ENCODE results near the gene ANO8.
A peak's percentile ranks its signal among the peaks of the same experiment; 100 is the strongest.

The ANO8 gene

DNA sequence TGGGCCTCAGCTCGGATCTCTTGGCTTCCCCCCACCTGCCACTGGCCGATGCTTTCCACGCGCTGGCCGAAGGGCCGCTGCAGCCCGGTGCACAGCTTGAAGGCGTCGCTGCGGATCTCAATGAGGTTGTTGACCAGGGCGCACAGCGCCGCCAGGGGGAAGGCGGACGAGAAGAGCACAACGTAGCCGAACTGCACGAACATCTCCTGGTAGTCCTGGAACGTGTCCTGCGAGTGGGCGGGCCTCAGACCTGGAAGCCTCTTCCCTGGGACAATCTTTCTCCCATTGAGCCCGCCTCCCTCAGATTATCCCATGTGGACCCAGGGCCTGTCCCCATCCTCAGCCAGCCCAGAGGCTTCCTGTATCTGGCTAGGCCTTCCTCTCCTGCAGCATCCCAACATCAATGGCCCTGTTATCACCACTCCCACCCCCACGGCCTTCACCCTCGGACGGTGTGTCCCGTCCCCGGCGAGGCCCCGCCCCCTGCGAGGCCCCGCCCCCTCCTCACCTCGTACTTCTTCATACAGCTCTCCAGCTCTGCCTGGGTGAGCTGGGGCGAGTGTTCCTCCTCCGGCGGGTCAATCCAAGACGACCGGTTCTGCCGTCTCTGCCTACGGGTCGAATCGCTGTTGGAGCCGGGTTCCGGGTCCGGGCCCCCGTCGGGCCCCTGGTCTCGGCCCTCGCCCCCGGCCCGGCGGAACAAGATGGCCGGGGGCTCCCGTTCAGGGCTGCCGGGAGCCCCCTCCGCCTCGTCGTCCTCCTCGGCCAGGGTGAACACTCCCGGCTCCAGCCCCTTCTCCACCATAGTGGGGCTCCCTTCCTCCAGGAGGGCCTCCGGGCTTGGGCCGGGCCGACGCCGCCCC, 6.8 kb downstream of the ANO8 start:
- peak in 1 of 2 experiments; percentile 64 for DNase-seq
- TF ChIP-seq GATA1 (IDR thresholded peaks at IDR 0.05; ENCODE audit: low read depth, low read length), result no peak
- TF ChIP-seq POLR2A (IDR thresholded peaks at IDR 0.05; ENCODE audit: low read length), result no peak

DNA sequence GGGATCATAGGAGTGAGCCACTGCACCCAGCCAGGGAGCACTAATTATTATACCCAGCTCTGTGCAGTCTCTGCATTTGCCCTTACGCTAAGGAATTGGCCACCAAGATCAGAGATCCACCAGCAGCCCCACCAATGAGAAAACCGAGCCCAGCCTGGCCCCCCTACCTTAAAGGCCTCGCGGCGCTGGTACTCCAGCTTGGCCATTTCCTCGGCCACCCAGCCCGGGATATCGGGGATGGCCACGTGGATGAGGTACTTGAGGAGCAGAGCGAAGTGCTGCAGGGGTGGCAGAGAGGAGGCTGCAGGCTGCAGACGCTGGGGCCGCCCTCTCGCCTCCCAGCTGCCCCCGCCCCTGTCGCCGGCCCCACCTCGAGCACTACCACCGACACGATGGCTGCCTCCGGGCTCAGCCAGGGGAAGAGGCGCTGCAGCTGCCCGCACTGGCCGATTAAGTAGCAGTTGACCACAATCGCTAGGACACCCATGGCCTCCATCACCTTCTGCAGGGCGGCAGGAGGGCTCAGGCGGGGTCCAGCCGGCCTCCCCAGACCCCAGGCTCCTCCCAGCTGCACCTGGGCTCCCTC, 7.5 kb downstream of the ANO8 start:
- TF ChIP-seq POLR2A (IDR thresholded peaks at IDR 0.05; ENCODE audit: low read length), result no peak
- no peak for TF ChIP-seq GATA1 (IDR thresholded peaks at IDR 0.05; ENCODE audit: low read depth, low read length)
- DNase-seq, result no peak

DNA sequence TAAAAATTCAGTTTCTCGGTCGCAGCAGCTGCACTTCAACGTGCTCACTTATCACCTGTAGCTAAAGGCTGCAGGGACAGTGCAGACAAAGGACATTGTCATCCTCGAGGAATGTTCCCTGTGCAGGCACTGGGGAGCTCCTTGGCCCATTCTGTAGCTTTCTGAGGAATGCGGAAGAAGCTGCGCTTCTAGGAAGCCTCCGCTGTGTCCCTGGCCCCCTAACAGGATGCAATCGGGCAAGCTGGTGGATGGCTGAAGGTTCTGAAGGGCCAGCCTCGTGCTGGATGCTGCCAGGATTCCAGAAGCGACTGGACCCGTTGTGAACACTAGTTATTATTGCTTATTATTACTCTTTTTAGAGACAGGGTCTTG, 8.1 kb downstream of the ANO8 start:
- DNase-seq, result no peak
- TF ChIP-seq POLR2A (IDR thresholded peaks at IDR 0.05; ENCODE audit: low read length), result no peak
- TF ChIP-seq GATA1 (IDR thresholded peaks at IDR 0.05; ENCODE audit: low read depth, low read length), result no peak

DNA sequence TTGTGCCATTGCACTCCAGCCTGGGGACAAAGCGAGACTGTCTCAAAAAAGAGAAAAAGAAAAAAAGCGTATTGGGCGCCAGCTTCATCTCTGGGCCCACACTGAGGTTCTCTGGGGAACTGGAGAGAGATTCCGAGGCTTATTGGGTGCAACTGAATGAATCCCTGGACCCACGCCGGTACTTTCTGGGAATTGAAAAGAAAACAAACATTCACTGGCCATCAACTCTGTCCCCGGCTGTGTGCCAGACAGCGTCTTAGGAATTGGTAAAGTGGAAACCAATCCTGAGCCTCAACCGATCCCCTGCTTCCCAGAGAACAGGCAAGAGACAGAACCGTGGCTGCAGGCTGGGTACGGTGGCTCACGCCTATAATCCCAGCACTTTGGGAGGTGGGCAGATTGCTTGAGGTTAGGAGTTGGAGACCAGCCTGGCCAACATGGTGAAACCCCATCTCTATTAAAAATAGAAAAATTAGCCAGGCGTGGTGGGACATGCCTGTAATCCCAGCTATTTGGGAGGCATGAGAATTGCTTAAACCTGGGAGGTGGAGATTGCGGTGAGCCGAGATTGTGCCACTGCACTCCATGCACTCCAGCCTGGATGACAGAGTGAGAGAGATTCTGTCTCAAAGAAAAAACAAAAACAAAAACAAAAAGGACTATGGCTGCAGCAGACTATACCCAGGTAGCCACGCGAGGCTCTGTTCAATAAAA, 8.6 kb downstream of the ANO8 start:
- no peak for DNase-seq
- TF ChIP-seq POLR2A (IDR thresholded peaks at IDR 0.05; ENCODE audit: low read length) (no peak), GATA1 (IDR thresholded peaks at IDR 0.05; ENCODE audit: low read depth, low read length) (no peak)

DNA sequence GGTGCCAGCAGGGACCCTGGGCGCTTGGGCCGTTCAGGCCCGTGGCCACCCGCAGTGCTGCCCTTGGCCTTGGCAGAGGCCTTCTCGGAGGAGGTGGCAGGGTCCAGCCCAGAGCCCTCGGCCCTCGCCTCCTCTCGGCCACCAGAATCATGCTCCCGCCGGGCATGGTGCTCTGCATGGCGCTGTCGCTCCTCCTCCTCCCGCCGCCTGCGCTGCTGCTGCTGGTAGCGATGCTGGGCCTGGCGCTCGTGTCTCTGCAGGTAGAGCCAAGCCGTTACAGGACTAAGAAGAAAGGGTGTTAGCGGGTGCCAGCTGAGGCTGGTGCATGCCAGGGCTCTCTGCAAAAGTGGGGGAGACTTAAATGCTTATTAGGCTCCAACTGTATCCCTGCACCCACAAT, 9.5 kb downstream of the ANO8 start:
- DNase-seq, result no peak
- no peak for TF ChIP-seq POLR2A (IDR thresholded peaks at IDR 0.05; ENCODE audit: low read length)
- no peak for TF ChIP-seq GATA1 (IDR thresholded peaks at IDR 0.05; ENCODE audit: low read depth, low read length)

DNA sequence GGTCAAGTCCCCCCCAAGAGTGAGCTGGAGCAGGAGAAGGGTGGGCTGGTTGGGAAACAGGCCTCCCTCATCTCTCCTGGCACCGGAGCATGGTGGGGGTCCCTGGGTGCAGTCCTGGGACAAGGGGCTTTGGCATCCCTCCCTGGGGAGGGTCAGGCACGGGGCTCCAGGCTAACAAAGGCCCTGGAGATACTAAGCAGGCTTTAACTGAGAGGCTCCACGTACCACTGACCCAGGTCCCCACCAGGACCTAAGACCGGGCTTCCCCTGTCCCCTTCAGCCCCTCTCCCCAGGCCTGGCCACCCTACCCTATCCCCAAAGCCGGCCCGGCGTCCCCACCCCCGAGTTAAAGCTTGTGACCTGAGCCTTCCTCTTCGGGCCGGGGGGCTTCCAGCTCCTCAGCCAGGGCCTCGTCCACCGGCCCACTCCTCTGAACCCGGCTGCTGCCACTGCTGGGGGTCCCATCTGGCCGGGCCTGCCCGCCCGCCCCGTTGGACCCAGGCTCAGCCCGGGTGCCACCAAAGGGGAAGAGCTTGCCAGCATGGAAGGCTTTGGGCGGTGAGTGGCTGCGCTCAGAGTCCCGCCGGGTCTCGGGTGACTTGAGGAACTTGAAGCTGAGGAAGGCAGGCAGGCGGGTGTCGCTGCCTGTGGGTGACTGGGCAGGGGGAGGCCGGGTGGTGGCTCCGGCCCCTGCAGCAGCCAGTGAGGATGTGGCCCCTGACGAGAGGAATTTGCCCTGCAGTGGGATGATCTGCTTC, 10.1 kb downstream of the ANO8 start:
- no peak for DNase-seq
- TF ChIP-seq POLR2A (IDR thresholded peaks at IDR 0.05; ENCODE audit: low read length), result no peak
- TF ChIP-seq GATA1 (IDR thresholded peaks at IDR 0.05; ENCODE audit: low read depth, low read length), result no peak

DNA sequence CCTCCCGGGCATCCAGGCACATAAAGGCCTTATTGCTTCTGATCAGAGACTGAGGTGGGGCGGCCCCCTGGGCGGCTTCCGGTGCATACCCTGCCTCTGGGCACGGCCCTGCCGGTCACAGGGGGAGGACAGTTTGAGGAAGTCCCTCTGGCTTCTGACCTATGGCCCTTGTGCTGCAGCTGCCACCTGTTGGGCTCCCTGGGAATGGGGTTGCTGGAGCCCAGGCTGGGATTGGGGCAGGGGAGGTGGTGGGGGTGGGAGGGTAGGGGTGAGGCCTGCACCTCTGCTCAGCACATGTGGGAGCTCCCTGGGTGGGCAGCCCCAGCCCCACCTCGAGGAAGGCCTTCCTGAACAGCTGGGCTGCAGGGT, 10.7 kb downstream of the ANO8 start:
- TF ChIP-seq GATA1 (IDR thresholded peaks at IDR 0.05; ENCODE audit: low read depth, low read length) (no peak), POLR2A (IDR thresholded peaks at IDR 0.05; ENCODE audit: low read length) (no peak)

DNA sequence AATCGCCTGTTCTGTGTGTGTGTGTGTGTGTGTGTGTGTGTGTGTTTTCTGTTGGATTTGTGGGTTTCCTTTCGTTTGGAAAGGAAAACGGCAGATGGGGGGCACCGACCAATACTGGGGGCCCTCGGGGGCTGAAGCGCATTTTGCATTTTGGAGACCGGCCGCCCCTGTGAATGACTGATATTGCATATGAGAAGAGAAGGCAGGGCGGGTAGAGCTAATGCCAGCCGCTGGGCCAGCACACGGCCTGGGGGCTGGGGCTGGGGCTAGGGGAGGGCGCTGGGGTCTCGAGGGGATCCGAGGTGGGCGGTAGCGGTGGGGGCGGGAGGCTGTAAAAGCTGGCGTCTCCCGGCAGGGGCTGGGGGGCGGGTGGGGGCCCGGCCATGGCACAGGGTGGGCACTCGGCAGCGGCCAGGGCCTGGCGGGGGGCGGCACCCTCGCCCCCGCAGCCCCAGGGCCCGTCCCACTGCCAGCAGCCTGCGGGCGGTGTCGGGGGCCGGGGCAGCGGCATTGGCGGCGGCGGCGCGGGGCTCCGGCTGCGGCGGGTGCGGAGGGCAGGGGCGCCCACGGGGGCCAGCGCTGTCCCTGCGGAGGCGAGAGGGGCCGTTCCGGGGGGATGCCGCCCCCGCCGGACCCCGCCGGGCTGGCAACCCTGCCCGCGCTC, 11.2 kb downstream of the ANO8 start:
- DNase-seq, result no peak
- no peak for TF ChIP-seq GATA1 (IDR thresholded peaks at IDR 0.05; ENCODE audit: low read depth, low read length)
- TF ChIP-seq POLR2A (IDR thresholded peaks at IDR 0.05; ENCODE audit: low read length), result no peak

More for the DNA sequence above, 10.7 kb downstream of the ANO8 start:
- no peak for DNase-seq

DNA sequence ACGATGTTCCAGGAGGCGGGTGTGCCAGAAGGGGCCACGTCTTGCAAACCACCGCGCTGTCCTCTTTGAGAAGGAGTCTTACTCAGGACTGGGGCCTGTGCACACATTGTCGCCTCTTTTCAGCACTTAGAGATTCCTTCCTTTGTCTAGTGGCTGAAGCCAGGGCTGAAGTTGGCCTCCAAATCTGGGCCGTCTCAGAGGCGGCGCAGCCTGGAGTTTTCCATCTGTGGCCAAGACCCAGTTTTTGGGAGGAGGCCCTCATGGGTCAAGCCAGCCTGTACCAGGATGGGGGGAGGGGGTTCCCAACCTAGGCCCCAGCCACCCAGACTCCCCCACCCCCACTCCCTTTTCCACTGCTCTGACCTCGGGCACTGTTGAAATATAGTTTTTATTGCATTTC, 11.8 kb downstream of the ANO8 start:
- TF ChIP-seq GATA1 (IDR thresholded peaks at IDR 0.05; ENCODE audit: low read depth, low read length), result no peak
- no peak for TF ChIP-seq POLR2A (IDR thresholded peaks at IDR 0.05; ENCODE audit: low read length)
- DNase-seq, result no peak

DNA sequence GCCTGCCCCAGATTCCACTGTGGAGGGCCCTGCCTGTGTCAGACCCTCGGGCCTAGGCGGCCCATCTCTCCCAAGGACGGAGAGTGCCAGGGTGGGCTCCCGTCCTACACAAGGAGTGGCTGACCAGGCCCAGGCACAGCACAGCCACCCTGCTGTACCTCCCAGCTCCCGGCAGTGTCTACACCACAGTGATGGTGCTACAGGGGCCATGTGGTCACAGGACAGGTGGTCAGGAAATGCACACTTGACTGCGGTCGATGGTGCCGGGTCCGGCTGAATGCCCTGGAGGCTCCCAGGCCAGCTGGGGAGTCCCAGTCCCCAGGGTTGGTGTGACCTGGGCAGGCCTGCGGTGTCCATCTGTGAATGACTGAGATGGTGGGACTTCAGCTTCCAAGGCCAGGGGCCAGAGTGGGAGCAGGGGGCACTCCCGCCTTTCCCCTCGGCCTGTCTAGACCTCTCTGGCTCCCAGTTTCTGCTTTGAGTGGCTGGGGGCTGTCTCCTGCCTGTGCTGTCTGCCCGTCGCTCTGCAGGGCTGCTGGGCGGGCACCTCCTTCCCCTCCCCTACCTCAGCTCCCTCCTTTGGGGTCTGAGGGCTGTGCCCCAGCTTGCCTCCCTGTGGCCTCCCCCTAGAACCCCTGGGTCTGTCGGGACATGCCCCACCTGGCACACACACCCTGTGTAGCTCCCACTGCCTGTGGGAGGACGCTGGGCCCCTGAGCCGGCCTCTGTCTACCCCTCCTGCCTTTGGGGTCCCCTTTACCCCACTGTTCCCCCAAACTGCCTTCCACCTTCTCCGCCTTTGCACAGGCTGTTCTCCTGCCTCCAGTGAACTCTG, 12.8 kb downstream of the ANO8 start:
- no peak for DNase-seq
- TF ChIP-seq GATA1 (IDR thresholded peaks at IDR 0.05; ENCODE audit: low read depth, low read length), result no peak
- no peak for TF ChIP-seq POLR2A (IDR thresholded peaks at IDR 0.05; ENCODE audit: low read length)

DNA sequence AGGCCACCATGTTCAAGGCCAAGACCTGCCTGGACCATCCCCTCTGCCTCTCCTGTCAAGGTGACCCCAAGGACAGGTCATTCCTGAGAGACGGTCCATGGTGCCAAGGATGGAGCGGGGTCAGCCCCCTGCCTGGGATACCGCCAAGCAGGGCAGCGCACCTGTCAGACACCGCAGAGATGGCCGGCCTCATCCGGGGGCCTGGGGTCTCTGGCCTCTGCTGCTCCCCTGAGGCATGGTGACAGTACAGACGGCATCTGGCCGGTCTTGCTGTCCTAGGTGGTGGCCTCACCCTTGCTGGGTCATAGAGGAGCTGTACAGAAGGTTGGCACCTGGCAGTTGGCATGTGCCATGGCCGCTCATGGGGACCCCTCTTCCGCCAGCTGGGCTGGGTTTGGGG, 14.2 kb downstream of the ANO8 start:
- TF ChIP-seq GATA1 (IDR thresholded peaks at IDR 0.05; ENCODE audit: low read depth, low read length) (no peak), POLR2A (IDR thresholded peaks at IDR 0.05; ENCODE audit: low read length) (no peak)
- DNase-seq, result no peak

DNA sequence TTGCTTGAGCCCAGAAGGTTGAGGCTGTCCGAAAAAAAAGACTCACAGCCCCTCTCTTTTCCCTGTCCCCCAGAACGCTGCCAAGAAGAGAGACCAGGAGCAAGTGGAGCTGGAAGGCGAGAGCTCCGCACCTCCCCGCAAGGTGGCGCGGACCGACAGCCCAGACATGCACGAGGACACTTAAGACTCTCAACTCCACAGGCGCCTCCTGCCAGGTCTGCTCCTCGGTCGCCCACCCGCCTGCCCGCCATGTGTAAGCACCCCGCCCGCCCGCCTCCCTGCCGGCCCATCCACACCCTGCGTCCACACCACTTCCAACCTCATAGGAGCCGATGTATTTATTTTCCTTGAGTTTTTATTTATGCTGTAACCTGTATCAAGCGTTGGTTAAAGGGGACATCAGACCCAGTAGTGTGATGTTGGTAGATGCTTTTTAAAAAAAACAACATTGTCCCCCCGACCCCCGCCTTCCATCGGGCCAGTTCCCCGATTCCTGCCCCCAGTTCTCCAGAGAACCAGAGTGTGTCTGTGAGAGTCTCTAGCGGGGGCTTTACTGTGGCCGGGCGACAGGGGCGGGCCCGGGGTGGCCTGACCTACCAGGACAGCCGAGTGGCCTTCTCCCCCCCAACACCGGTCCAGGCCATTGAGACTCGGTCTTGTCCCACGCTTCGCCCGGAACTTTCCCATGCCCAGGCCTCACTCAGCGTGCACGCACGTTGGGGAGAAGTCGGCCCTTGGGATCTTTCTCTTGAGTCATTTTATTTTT, 15.0 kb downstream of the ANO8 start:
- DNase-seq, result no peak
- TF ChIP-seq GATA1 (IDR thresholded peaks at IDR 0.05; ENCODE audit: low read depth, low read length) (no peak), POLR2A (IDR thresholded peaks at IDR 0.05; ENCODE audit: low read length) (no peak)

All from erythroblast (primary cell).